Activated naive CD4-positive, alpha-beta T cell treated with anti-CD3 and anti-CD28 coated beads, Interleukin-2, amount 50 U/mL, for 24 hours (primary cell): Measurements from ENCODE around the gene DUS1L.
A peak's percentile ranks its signal among the peaks of the same experiment; 100 is the strongest.

Experiments used
- H3K27ac Mint-ChIP-seq: one replicate; pipeline ENCODE4 v1.8.0; 2021; ENCODE audit warnings: mild to moderate bottlenecking, mixed read lengths
- H3K27me3 Mint-ChIP-seq: one replicate; pipeline ENCODE4 v1.8.0; 2021; ENCODE audit warnings: mixed read lengths
- H3K36me3 Mint-ChIP-seq: one replicate; pipeline ENCODE4 v1.8.0; 2021; ENCODE audit warnings: mixed read lengths
- H3K4me1 Mint-ChIP-seq: one replicate; pipeline ENCODE4 v1.8.0; 2021; ENCODE audit warnings: mixed read lengths
- H3K4me3 Mint-ChIP-seq: one replicate; pipeline ENCODE4 v1.8.0; 2021; ENCODE audit warnings: mild to moderate bottlenecking, mixed read lengths
- H3K9me3 Mint-ChIP-seq: one replicate; pipeline ENCODE4 v1.8.0; 2021; ENCODE audit warnings: mixed read lengths

The DUS1L gene

GRCh38 chr17:82058855-82059249, 6.8 kb downstream of the DUS1L start:
- H3K36me3 Mint-ChIP-seq: no peaks in the 10 kb centered on the region
- no peak overlapping the region for H3K27ac Mint-ChIP-seq
- H3K9me3 Mint-ChIP-seq: no peaks in the 10 kb centered on the region

GRCh38 chr17:82058230-82058854, 7.3 kb downstream of the DUS1L start:
- Mint-ChIP-seq H3K27me3 (no peaks in the 10 kb centered on the region), H3K27ac (no peak overlapping the region), H3K4me1 (peaks cover 4% of the 10 kb centered on the region), H3K9me3 (no peaks in the 10 kb centered on the region), H3K4me3 (no peak overlapping the region), H3K36me3 (no peaks in the 10 kb centered on the region)

More at GRCh38 chr17:82058855-82059249, 6.8 kb downstream of the DUS1L start:
- H3K4me1 Mint-ChIP-seq: peaks cover 3% of the 10 kb centered on the region
- H3K4me3 Mint-ChIP-seq: no peak overlapping the region
- no peaks in the 10 kb centered on the region for H3K27me3 Mint-ChIP-seq

- Mint-ChIP-seq H3K9me3 (no peaks in the 10 kb centered on the region), H3K4me3 (no peak overlapping the region), H3K27ac (no peak overlapping the region), H3K36me3 (no peaks in the 10 kb centered on the region), H3K4me1 (peaks cover 7% of the 10 kb centered on the region), H3K27me3 (no peaks in the 10 kb centered on the region)
Measured at GRCh38 chr17:82056729-82057621, 8.6 kb downstream of the DUS1L start.

- peaks cover 7% of the 10 kb centered on the region for H3K4me1 Mint-ChIP-seq
- H3K9me3 Mint-ChIP-seq: no peaks in the 10 kb centered on the region
- no peaks in the 10 kb centered on the region for H3K36me3 Mint-ChIP-seq
- H3K27me3 Mint-ChIP-seq: no peaks in the 10 kb centered on the region
- H3K4me3 Mint-ChIP-seq: no peak overlapping the region
- no peak overlapping the region for H3K27ac Mint-ChIP-seq
Measured at GRCh38 chr17:82055965-82056728, 9.5 kb downstream of the DUS1L start.

- no peak overlapping the region for H3K4me3 Mint-ChIP-seq
- no peaks in the 10 kb centered on the region for H3K27me3 Mint-ChIP-seq
- peaks cover 14% of the 10 kb centered on the region for H3K4me1 Mint-ChIP-seq
- H3K27ac Mint-ChIP-seq: no peak overlapping the region
- no peaks in the 10 kb centered on the region for H3K36me3 Mint-ChIP-seq
- no peaks in the 10 kb centered on the region for H3K9me3 Mint-ChIP-seq
Measured at GRCh38 chr17:82055023-82055964, 10.3 kb downstream of the DUS1L start.

GRCh38 chr17:82054351-82055022, 11.1 kb downstream of the DUS1L start:
- no peak overlapping the region for H3K27ac Mint-ChIP-seq
- H3K36me3 Mint-ChIP-seq: no peaks in the 10 kb centered on the region
- H3K4me1 Mint-ChIP-seq: peaks cover 14% of the 10 kb centered on the region
- no peaks in the 10 kb centered on the region for H3K9me3 Mint-ChIP-seq
- H3K4me3 Mint-ChIP-seq: no peak overlapping the region
- H3K27me3 Mint-ChIP-seq: no peaks in the 10 kb centered on the region

- Mint-ChIP-seq H3K4me3 (peak overlapping the region; percentile 81), H3K4me1 (peaks cover 14% of the 10 kb centered on the region), H3K27me3 (no peaks in the 10 kb centered on the region), H3K9me3 (no peaks in the 10 kb centered on the region), H3K27ac (no peak overlapping the region), H3K36me3 (no peaks in the 10 kb centered on the region)
Measured at GRCh38 chr17:82053556-82054263, 11.9 kb downstream of the DUS1L start.

- Mint-ChIP-seq H3K4me3 (peak overlapping the region; percentile 81), H3K36me3 (no peaks in the 10 kb centered on the region), H3K4me1 (peaks cover 14% of the 10 kb centered on the region), H3K27ac (no peak overlapping the region), H3K27me3 (no peaks in the 10 kb centered on the region), H3K9me3 (no peaks in the 10 kb centered on the region)
Measured at GRCh38 chr17:82053130-82053529, 12.5 kb downstream of the DUS1L start.

GRCh38 chr17:82052638-82053059, 13.0 kb downstream of the DUS1L start:
- Mint-ChIP-seq H3K9me3 (no peaks in the 10 kb centered on the region), H3K4me3 (peak overlapping the region; percentile 81), H3K4me1 (peaks cover 14% of the 10 kb centered on the region), H3K27ac (peak overlapping the region; percentile 46), H3K36me3 (no peaks in the 10 kb centered on the region), H3K27me3 (no peaks in the 10 kb centered on the region)

GRCh38 chr17:82051776-82052637, 13.6 kb downstream of the DUS1L start, which contains the start of the genes GPS1 and RFNG:
GPS1 (plus strand) TSS chr17:82051898; CDS start chr17:82051932, 34 bp downstream.
RFNG (minus strand) TSS chr17:82051811; CDS start chr17:82051766, 45 bp downstream.
- peak within 1 kb of the TSS; percentile 51 for H3K27ac Mint-ChIP-seq

GRCh38 chr17:82050761-82051641, 14.6 kb downstream of the DUS1L start:
- Mint-ChIP-seq H3K9me3 (no peaks in the 10 kb centered on the region), H3K4me1 (peaks cover 14% of the 10 kb centered on the region), H3K36me3 (no peaks in the 10 kb centered on the region), H3K4me3 (peak overlapping the region; percentile 87), H3K27ac (no peak overlapping the region), H3K27me3 (no peaks in the 10 kb centered on the region)

More at GRCh38 chr17:82051776-82052637, 13.6 kb downstream of the DUS1L start, which contains the start of the genes GPS1 and RFNG:
- Mint-ChIP-seq H3K4me1 (peaks cover 14% of the 10 kb centered on the region), H3K27me3 (no peaks in the 10 kb centered on the region), H3K36me3 (no peaks in the 10 kb centered on the region), H3K4me3 (peak within 1 kb of the TSS; percentile 87), H3K9me3 (no peaks in the 10 kb centered on the region)

GRCh38 chr17:82050152-82050760, 15.3 kb downstream of the DUS1L start:
- H3K4me1 Mint-ChIP-seq: peaks cover 14% of the 10 kb centered on the region
- H3K27ac Mint-ChIP-seq: no peak overlapping the region
- no peaks in the 10 kb centered on the region for H3K27me3 Mint-ChIP-seq
- no peaks in the 10 kb centered on the region for H3K36me3 Mint-ChIP-seq
- H3K4me3 Mint-ChIP-seq: peak overlapping the region; percentile 87
- no peaks in the 10 kb centered on the region for H3K9me3 Mint-ChIP-seq
